ENCODE results near the gene GPX8. TPM values are rescaled to one million over a fixed set of nuclear protein-coding genes. Genes with fewer than 3 reads are reported as not detected.

GPX8 gene
- total and polyA plus RNA-seq, 10 donors, result 1.5 to 10.0 (median 5.7) TPM

DNA sequence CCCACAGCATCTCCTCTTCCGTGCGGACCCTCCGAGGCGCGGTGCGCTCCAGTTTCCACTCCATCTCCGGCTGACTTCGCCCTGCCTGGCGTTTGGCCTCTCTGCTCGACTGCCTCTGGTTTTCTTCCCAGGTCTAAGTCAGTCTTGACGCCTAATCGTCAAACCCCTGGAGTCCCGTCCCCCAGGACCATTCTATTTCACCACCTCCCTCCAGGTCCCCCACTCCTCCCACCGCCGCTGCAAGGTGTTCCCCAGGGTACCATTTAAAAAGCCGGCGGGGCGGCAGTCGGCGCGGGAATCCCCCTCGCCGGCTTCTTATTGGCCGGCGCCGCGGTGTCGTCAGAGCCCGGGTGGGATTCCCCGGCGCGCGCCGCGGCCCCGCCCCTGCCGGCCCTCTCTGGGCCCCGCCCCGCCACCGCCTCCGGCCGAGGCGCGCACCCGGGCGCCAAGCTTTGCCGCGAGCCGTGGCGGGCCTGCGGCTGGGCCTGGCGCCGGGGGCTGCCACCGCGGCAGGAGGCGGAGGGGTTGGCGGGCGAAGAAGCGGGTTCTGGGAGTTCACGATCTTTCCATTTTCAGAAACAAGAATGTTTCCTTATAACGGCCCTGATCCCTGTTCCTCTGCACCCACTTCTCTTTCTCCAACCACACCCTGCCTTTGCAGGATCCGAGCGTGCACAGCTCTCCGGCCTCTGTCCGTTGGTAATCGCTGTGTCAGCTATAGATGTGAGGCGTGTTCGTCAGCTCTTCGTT lies 13.1 kb downstream of the GPX8 start, which contains the start of gene CDC20B:
CDC20B (minus strand) TSS at position 241 of the 750 bp plus-strand sequence; CDS start at position 64, 177 bp downstream.
- Histone ChIP-seq H3K27me3 (replicated peaks in 1 of 7) (peaks cover 3 to 99% (median 68%) of the 10 kb centered on the region in 7 donors), H3K4me1 (peaks cover 20 to 42% (median 33%) of the 10 kb centered on the region in 6 donors), H3K27ac (no peak within 1 kb of the TSS), H3K4me3 (peak within 1 kb of the TSS; percentile 22 to 68 (median 46)), H3K36me3 (no peaks in the 10 kb centered on the region), H3K9me3 (no peaks in the 10 kb centered on the region)
- intact Hi-C loops (cut with DNase I; ENCODE audit: low total_unique reads), result loop anchor here (10.0 kb wide), 1 partner anchor 52 kb away; the partner anchor contains the start of gene MCIDAS
- peak in 1 of 3 donors; percentile 21 for TF ChIP-seq POLR2AphosphoS5 (IDR thresholded peaks at IDR 0.05)
- TF ChIP-seq, protein P1, sequence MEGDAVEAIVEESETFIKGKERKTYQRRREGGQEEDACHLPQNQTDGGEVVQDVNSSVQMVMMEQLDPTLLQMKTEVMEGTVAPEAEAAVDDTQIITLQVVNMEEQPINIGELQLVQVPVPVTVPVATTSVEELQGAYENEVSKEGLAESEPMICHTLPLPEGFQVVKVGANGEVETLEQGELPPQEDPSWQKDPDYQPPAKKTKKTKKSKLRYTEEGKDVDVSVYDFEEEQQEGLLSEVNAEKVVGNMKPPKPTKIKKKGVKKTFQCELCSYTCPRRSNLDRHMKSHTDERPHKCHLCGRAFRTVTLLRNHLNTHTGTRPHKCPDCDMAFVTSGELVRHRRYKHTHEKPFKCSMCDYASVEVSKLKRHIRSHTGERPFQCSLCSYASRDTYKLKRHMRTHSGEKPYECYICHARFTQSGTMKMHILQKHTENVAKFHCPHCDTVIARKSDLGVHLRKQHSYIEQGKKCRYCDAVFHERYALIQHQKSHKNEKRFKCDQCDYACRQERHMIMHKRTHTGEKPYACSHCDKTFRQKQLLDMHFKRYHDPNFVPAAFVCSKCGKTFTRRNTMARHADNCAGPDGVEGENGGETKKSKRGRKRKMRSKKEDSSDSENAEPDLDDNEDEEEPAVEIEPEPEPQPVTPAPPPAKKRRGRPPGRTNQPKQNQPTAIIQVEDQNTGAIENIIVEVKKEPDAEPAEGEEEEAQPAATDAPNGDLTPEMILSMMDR (IDR thresholded peaks at IDR 0.05 in 8 of 11, conservative IDR thresholded peaks at IDR 0.05 in 3 of 11), result no peak
- DNase-seq, result peak; percentile 89
- WGBS, 5 donors, result 1% methylated on average over 51 to 69 of the region's 69 CpGs

DNA sequence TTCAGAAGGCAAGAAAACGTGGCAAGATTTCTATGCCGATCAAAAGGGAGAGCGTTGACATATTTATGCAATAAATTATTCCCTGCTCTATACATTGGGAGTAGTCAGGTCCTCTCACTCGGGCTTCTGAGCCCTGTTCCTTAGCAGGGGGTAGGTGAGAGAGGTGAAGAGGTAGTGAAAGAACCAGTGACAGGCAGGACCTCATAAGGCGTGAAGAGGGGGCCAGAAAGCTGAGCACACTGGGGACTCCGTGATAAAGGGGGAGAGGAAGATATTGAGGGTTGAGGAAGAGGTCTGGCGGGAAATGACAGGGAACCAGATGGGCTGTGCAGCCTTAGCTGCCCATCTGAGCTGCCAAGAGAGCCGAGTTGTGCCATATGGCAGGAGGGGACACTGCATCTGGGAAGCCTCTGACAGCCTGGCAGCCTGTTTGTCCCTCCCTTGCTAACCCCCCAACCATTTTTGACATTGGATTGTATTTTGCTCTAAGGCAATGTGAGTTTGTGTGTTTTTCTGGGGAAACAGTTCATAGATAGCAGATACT lies 13.8 kb downstream of the GPX8 start:
- TF ChIP-seq POLR2AphosphoS5 (IDR thresholded peaks at IDR 0.05) (no peak), POLR2A (IDR thresholded peaks at IDR 0.05) (no peak)
- TF ChIP-seq, protein P1 (IDR thresholded peaks at IDR 0.05 in 8 of 11, conservative IDR thresholded peaks at IDR 0.05 in 3 of 11), result no peak
- intact Hi-C loops (cut with DNase I; ENCODE audit: low total_unique reads), result loop anchor here (10.0 kb wide), 1 partner anchor 51 kb away; the partner anchor contains the start of gene MCIDAS
- Histone ChIP-seq H3K27ac (no peak overlapping the region), H3K9me3 (no peaks in the 10 kb centered on the region), H3K4me3 (peak overlapping the region in 7 of 8 donors; percentile 40 to 68 (median 46)), H3K27me3 (replicated peaks in 1 of 7) (peaks cover 3 to 99% (median 74%) of the 10 kb centered on the region in 7 donors), H3K36me3 (no peaks in the 10 kb centered on the region), H3K4me1 (peaks cover 20 to 42% (median 33%) of the 10 kb centered on the region in 6 donors)
- no peak for DNase-seq
- WGBS, 5 donors, result 4 to 12% (median 6%) methylated on average over 8 of the region's 8 CpGs

DNA sequence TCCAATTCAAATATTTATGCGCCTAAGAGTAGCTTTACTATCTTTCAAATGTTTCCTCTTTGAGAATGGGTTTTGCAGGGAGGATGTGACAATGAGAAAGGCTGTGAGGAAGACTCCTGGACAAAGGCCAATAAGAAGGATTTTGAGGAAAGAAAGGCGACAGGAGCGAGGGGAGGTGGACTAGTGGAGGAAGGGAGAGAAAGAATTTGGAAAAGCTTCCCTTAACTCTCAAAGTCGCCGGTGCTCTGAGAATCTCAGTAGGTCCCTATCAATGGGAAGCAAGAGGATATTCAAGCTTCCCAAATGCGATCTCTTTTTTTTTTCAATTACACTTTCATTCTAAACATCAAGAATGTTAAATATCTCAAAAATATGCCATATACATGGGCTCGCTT lies 15.8 kb downstream of the GPX8 start:
- H3K27ac ChIP-seq, result no peak overlapping the region
- intact Hi-C loops (cut with DNase I; ENCODE audit: low total_unique reads), result loop anchor here (10.0 kb wide), 1 partner anchor 49 kb away; the partner anchor contains the start of gene MCIDAS
- WGBS, 5 donors, result 10 to 16% (median 14%) methylated on average over 7 of the region's 7 CpGs
- H3K27me3 ChIP-seq (replicated peaks in 1 of 7), result peaks cover 3 to 99% (median 80%) of the 10 kb centered on the region in 7 donors
- no peak for TF ChIP-seq POLR2A (IDR thresholded peaks at IDR 0.05)
- no peak for TF ChIP-seq POLR2AphosphoS5 (IDR thresholded peaks at IDR 0.05)
- TF ChIP-seq, protein P1 (IDR thresholded peaks at IDR 0.05 in 8 of 11, conservative IDR thresholded peaks at IDR 0.05 in 3 of 11), result no peak
- peaks cover 20 to 42% (median 33%) of the 10 kb centered on the region in 6 donors for H3K4me1 ChIP-seq
- no peaks in the 10 kb centered on the region for H3K9me3 ChIP-seq
- no peaks in the 10 kb centered on the region for H3K36me3 ChIP-seq
- DNase-seq, result no peak
- peak overlapping the region in 1 of 8 donors; percentile 59 for H3K4me3 ChIP-seq
